Astrocyte (in vitro differentiated cells and primary cell): Measurements from ENCODE around the gene TMEM217. TPM values are rescaled to one million over a fixed set of nuclear protein-coding genes. Genes with fewer than 3 reads are reported as not detected.

Experiments
- DNase-seq: peaks from one replicate; pipeline ENCODE4 v3.0.0-alpha.2; 2010; ENCODE audit warnings: low read depth
- FAIRE-seq: peaks from 2 replicates; lab custom pipeline; 2011; peaks lifted over from hg19 to GRCh38; lab: Jason Lieb, UNC
- H2AFZ ChIP-seq: 2 replicates; pipeline ENCODE4 v1.6.0; 2012; ENCODE audit warnings: low read depth, low read length, inconsistent platforms
- H3K27ac ChIP-seq: 2 replicates; pipeline ENCODE4 v1.5.1; 2011; ENCODE audit warnings: low read depth, low read length, inconsistent platforms
- H3K27me3 ChIP-seq: 2 replicates; pipeline ENCODE4 v1.6.0; 2011; ENCODE audit warnings: low read length, inconsistent platforms; ENCODE audit not compliant: insufficient read depth
- H3K36me3 ChIP-seq: 2 replicates; pipeline ENCODE4 v1.5.1; 2011; ENCODE audit warnings: low read length, inconsistent platforms; ENCODE audit not compliant: insufficient read depth
- H3K4me1 ChIP-seq: 2 replicates; pipeline ENCODE4 v1.5.1; 2011; ENCODE audit warnings: low read length, inconsistent platforms; ENCODE audit not compliant: insufficient read depth
- H3K4me2 ChIP-seq: 2 replicates; pipeline ENCODE4 v1.6.0; 2012; ENCODE audit warnings: low read length, inconsistent platforms
- H3K4me3 ChIP-seq: 2 replicates; pipeline ENCODE4 v1.5.1; 2011; ENCODE audit warnings: low read depth, mild to moderate bottlenecking, low read length, inconsistent platforms; ENCODE audit not compliant: insufficient read depth
- H3K79me2 ChIP-seq: 2 replicates; pipeline ENCODE4 v1.6.0; 2012; ENCODE audit warnings: mild to moderate bottlenecking, low read length, inconsistent platforms; ENCODE audit not compliant: insufficient read depth
- H3K9ac ChIP-seq: 2 replicates; pipeline ENCODE4 v1.6.0; 2012; ENCODE audit warnings: mild to moderate bottlenecking, low read length, inconsistent platforms
- H3K9me3 ChIP-seq: 2 replicates; pipeline ENCODE4 v1.5.1; 2012; ENCODE audit warnings: low read depth, mild to moderate bottlenecking, low read length, inconsistent platforms; ENCODE audit not compliant: insufficient read depth
- H4K20me1 ChIP-seq: 2 replicates; pipeline ENCODE4 v1.6.0; 2012; ENCODE audit warnings: low read length, inconsistent platforms; ENCODE audit not compliant: insufficient read depth
- H3K27ac Mint-ChIP-seq: one replicate; pipeline ENCODE4 v1.8.0; 2021; ENCODE audit warnings: mild to moderate bottlenecking, mixed read lengths; ENCODE audit not compliant: unreplicated experiment
- H3K27me3 Mint-ChIP-seq: one replicate; pipeline ENCODE4 v1.8.0; 2021; ENCODE audit warnings: low read depth, mixed read lengths; ENCODE audit not compliant: unreplicated experiment
- H3K36me3 Mint-ChIP-seq: one replicate; pipeline ENCODE4 v1.8.0; 2021; ENCODE audit warnings: low read depth, mixed read lengths; ENCODE audit not compliant: unreplicated experiment
- H3K4me1 Mint-ChIP-seq: one replicate; pipeline ENCODE4 v1.8.0; 2021; ENCODE audit warnings: low read depth, mixed read lengths; ENCODE audit not compliant: unreplicated experiment
- H3K4me3 Mint-ChIP-seq: one replicate; pipeline ENCODE4 v1.8.0; 2021; ENCODE audit warnings: mild to moderate bottlenecking, moderate library complexity, mixed read lengths; ENCODE audit not compliant: unreplicated experiment
- H3K9me3 Mint-ChIP-seq: one replicate; pipeline ENCODE4 v1.8.0; 2021; ENCODE audit warnings: mild to moderate bottlenecking, mixed read lengths; ENCODE audit not compliant: unreplicated experiment
- EZH2 ChIP-seq: IDR thresholded peaks from 2 replicates; pipeline ENCODE4 v1.6.1; 2012; ENCODE audit warnings: mild to moderate bottlenecking, low read length, inconsistent platforms; ENCODE audit not compliant: insufficient read depth
- total RNA-seq: library from RNA; stranded (reverse); gene quantifications from 2 replicates; pipeline ENCODE4 v1.2.1, GENCODE V29; 2021
- TF ChIP-seq, protein P1 (sequence below): IDR thresholded peaks from 2 replicates; pipeline ENCODE4 v1.5.1; 2011; ENCODE audit warnings: low read depth, mild to moderate bottlenecking, inconsistent platforms, low read length, moderate library complexity; ENCODE audit not compliant: insufficient read depth

The TMEM217 gene
- total RNA-seq, 1 donor from 2014 or later, result 7.3 TPM

DNA sequence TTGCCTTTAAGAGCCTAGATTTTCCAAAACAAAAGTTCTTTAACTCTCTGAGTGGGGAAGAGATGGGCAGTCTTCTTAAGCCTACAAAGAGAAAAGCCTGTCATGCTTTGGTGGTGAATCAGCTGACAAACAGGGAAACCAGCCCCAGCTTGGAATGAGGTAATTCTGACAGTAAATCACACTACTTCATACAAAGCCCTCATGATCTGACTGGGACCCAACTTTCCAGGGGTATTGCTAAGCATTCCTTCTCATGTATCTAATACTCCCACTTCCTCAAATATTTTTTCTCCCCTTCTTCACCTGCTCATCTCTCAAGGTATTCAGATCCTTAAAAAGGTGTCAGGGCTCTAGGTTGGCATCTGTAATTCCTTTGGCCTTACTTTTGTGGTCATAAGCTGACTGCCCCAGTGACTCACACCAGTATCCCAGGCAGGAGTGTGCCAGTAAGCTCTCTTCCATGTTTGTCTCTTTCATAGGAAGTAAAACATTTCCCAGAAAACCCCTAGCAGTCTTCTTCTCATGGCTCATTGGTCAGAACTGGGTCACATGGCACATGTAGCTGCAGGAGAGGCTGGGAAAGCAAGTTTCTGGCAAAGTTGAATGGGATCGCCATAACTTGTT lies 15.4 kb downstream of the TMEM217 start:
- H2AFZ ChIP-seq, result no peak overlapping the region
- H3K27ac Mint-ChIP-seq, result peak overlapping the region; percentile 99
- H3K4me1 ChIP-seq, result peaks cover 73% of the 10 kb centered on the region
- peak; percentile 62 for FAIRE-seq
- H3K9me3 Mint-ChIP-seq, result peaks cover 2% of the 10 kb centered on the region
- peak overlapping the region; percentile 100 for H3K27ac ChIP-seq
- no peaks in the 10 kb centered on the region for H3K9me3 ChIP-seq
- H3K9ac ChIP-seq, result peak overlapping the region; percentile 81
- H3K27me3 ChIP-seq, result no peaks in the 10 kb centered on the region
- H3K4me2 ChIP-seq, result peak overlapping the region; percentile 69
- peaks cover 57% of the 10 kb centered on the region for H3K4me1 Mint-ChIP-seq
- no peaks in the 10 kb centered on the region for H3K36me3 Mint-ChIP-seq
- no peaks in the 10 kb centered on the region for H4K20me1 ChIP-seq
- DNase-seq, result peak; percentile 100
- H3K36me3 ChIP-seq, result no peaks in the 10 kb centered on the region
- no peaks in the 10 kb centered on the region for H3K79me2 ChIP-seq
- H3K4me3 Mint-ChIP-seq, result no peak overlapping the region
- no peaks in the 10 kb centered on the region for H3K27me3 Mint-ChIP-seq
- no peak overlapping the region for H3K4me3 ChIP-seq
- TF ChIP-seq EZH2, result no peak
- TF ChIP-seq, protein P1, sequence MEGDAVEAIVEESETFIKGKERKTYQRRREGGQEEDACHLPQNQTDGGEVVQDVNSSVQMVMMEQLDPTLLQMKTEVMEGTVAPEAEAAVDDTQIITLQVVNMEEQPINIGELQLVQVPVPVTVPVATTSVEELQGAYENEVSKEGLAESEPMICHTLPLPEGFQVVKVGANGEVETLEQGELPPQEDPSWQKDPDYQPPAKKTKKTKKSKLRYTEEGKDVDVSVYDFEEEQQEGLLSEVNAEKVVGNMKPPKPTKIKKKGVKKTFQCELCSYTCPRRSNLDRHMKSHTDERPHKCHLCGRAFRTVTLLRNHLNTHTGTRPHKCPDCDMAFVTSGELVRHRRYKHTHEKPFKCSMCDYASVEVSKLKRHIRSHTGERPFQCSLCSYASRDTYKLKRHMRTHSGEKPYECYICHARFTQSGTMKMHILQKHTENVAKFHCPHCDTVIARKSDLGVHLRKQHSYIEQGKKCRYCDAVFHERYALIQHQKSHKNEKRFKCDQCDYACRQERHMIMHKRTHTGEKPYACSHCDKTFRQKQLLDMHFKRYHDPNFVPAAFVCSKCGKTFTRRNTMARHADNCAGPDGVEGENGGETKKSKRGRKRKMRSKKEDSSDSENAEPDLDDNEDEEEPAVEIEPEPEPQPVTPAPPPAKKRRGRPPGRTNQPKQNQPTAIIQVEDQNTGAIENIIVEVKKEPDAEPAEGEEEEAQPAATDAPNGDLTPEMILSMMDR, result no peak

DNA sequence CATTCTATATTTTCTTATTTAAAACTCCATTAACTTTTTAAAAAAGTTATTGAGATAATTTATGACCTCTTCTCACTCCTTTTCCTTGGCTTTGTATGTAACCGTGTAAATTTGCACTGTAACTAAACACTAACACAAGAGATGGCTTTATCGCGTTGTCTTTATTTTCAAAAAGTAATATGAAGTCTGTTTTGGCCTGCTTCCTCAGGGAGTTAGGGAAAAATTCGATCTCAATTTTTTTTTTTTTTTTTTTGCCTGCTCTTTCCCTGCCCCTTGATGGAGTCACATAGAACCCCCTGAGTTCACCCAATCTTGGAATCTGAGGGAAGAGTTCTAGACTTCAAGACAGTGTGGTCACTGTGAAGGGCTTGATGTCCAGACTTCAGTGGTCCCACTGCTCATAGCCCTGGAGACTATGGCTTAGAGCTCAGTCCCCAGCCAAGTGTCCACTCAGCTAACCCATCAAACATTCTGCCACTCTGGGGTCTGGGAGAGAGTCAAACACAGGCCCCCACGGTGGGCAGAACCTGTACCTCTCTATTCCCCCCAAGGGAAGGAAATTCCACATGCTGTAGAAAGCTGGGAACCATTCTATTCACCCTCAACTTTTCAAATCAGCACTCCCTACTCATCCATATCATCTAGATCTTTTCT lies 16.0 kb downstream of the TMEM217 start:
- no peak for FAIRE-seq
- H3K27me3 Mint-ChIP-seq, result no peaks in the 10 kb centered on the region
- no peaks in the 10 kb centered on the region for H3K27me3 ChIP-seq
- peak overlapping the region; percentile 81 for H3K9ac ChIP-seq
- no peaks in the 10 kb centered on the region for H4K20me1 ChIP-seq
- peaks cover 79% of the 10 kb centered on the region for H3K4me1 ChIP-seq
- H3K9me3 ChIP-seq, result no peaks in the 10 kb centered on the region
- H3K79me2 ChIP-seq, result no peaks in the 10 kb centered on the region
- TF ChIP-seq, protein P1, result no peak
- TF ChIP-seq EZH2, result no peak
- no peak for DNase-seq
- no peak overlapping the region for H3K4me3 ChIP-seq
- H3K4me2 ChIP-seq, result peak overlapping the region; percentile 69
- no peaks in the 10 kb centered on the region for H3K36me3 Mint-ChIP-seq
- H3K27ac Mint-ChIP-seq, result peak overlapping the region; percentile 99
- peak overlapping the region; percentile 29 for H3K4me3 Mint-ChIP-seq
- peaks cover 2% of the 10 kb centered on the region for H3K9me3 Mint-ChIP-seq
- H2AFZ ChIP-seq, result no peak overlapping the region
- peaks cover 63% of the 10 kb centered on the region for H3K4me1 Mint-ChIP-seq
- H3K36me3 ChIP-seq, result no peaks in the 10 kb centered on the region
- H3K27ac ChIP-seq, result peak overlapping the region; percentile 100

DNA sequence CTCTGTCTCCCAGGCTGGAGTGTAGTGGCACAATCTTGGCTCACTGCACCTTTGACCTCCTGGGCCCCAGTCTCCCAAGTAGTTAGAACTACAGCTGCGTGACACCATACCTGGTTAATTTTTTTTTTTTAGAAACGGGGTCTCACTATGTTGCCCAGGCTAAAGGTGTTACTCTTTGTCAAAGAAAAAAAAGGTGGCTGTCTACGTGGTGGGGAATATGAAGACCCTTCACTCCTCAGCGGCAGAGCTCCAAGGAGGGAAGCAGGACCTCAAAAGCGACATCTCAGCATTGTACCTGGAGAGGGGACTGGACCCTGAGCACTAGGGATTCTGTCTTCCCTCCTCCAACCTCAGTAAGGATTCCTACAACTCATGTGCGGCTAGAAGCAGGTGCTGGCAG lies 16.8 kb downstream of the TMEM217 start:
- H3K27me3 ChIP-seq, result no peaks in the 10 kb centered on the region
- H3K9ac ChIP-seq, result peak overlapping the region; percentile 81
- Mint-ChIP-seq H3K36me3 (no peaks in the 10 kb centered on the region), H3K27ac (peak overlapping the region; percentile 99), H3K4me3 (no peak overlapping the region), H3K4me1 (peaks cover 65% of the 10 kb centered on the region), H3K9me3 (no peaks in the 10 kb centered on the region), H3K27me3 (no peaks in the 10 kb centered on the region)
- H3K4me3 ChIP-seq, result no peak overlapping the region
- H3K4me2 ChIP-seq, result no peak overlapping the region
- no peaks in the 10 kb centered on the region for H3K9me3 ChIP-seq
- H4K20me1 ChIP-seq, result no peaks in the 10 kb centered on the region
- H2AFZ ChIP-seq, result no peak overlapping the region
- DNase-seq (no peak), FAIRE-seq (no peak)
- H3K4me1 ChIP-seq, result peaks cover 79% of the 10 kb centered on the region
- no peaks in the 10 kb centered on the region for H3K79me2 ChIP-seq
- TF ChIP-seq, protein P1, result no peak
- TF ChIP-seq EZH2, result no peak
- H3K36me3 ChIP-seq, result no peaks in the 10 kb centered on the region
- peak overlapping the region; percentile 100 for H3K27ac ChIP-seq
